A549 (cell line): Measurements from ENCODE around the gene USP54. TPM values are rescaled to one million over a fixed set of nuclear protein-coding genes. Genes with fewer than 3 reads are reported as not detected.

ENCODE experiments used
- ATAC-seq, 2 experiments: fragments of 200-7000 bp in 1 of 2; fragments of >200 bp in 1 of 2; cut with Nextera tagmentation in 1 of 2; cut with Tn5 transposase in 1 of 2; 3 replicates each; pipeline versions ENCODE4 v1.8.0 to v1.9.1; 2018 to 2020; ENCODE audit warnings: mild to moderate bottlenecking in 1 of 2, moderate library complexity in 1 of 2
- CTCF ChIA-PET: fragments of 300-600 bp; sonication (Branson Sonifier 250); formaldehyde crosslinking; extraction: SDS; loops from one replicate; lab custom pipeline; 2021; ENCODE audit warnings: antibody characterized with exemption, inconsistent platforms; lab: Yijun Ruan, JAX
- POLR2A ChIA-PET: fragments of 350-600 bp; formaldehyde crosslinking; extraction: SDS; loops from one replicate; lab custom pipeline; 2021; ENCODE audit warnings: antibody characterized with exemption, inconsistent platforms; lab: Yijun Ruan, JAX
- DNase-seq, 2 experiments: peaks; one replicate each; pipeline versions ENCODE4 v3.0.0 to v3.0.0-alpha.2; 2011 to 2016; ENCODE audit warnings: low read depth in 1 of 2, low spot score in 1 of 2
- FAIRE-seq: peaks from 2 replicates; lab custom pipeline; 2011; peaks lifted over from hg19 to GRCh38; lab: Jason Lieb, UNC
- H3K27ac ChIP-seq, 2 experiments: fragments of >200 bp; sonication (Bioruptor Twin); formaldehyde crosslinking; 3 replicates each; pipeline ENCODE4 v1.5.1; 2016 to 2017
- H3K4me1 ChIP-seq: fragments of >200 bp; sonication (Bioruptor Twin); formaldehyde crosslinking; 3 replicates; pipeline ENCODE4 v1.6.1; 2016
- H3K4me2 ChIP-seq: fragments of >200 bp; sonication (Bioruptor Twin); formaldehyde crosslinking; 3 replicates; pipeline ENCODE4 v1.6.1; 2016
- H3K4me3 ChIP-seq: fragments of >200 bp; sonication (Bioruptor Twin); formaldehyde crosslinking; 3 replicates; pipeline ENCODE4 v1.5.1; 2016
- H3K9me3 ChIP-seq: fragments of >200 bp; sonication (Bioruptor Twin); formaldehyde crosslinking; 3 replicates; pipeline ENCODE4 v1.6.1; 2016
- CHD4 ChIP-seq: fragments of 200-600 bp; sonication (generic); IDR thresholded peaks from 2 replicates; pipeline ENCODE4 v1.6.1; 2016; ENCODE audit warnings: antibody characterized with exemption, mild to moderate bottlenecking, borderline replicate concordance
- EHMT2 ChIP-seq: fragments of 200-600 bp; sonication (generic); IDR thresholded peaks from 2 replicates; pipeline ENCODE4 v1.6.1; 2016; ENCODE audit warnings: antibody characterized with exemption, low read depth, mild to moderate bottlenecking, moderate library complexity
- ESRRA ChIP-seq: fragments of 150-350 bp; IDR thresholded peaks from 2 replicates; pipeline ENCODE4 v1.6.1; 2014; ENCODE audit warnings: mild to moderate bottlenecking, low read length, borderline replicate concordance
- GATA3 ChIP-seq: IDR thresholded peaks from 2 replicates; pipeline ENCODE4 v1.6.1; 2012; ENCODE audit warnings: borderline replicate concordance
- JUN ChIP-seq, 2 experiments: fragments of >200 bp; sonication (Bioruptor Twin); formaldehyde crosslinking; IDR thresholded peaks; 2 replicates in 1 of 2; 3 replicates in 1 of 2; pipeline ENCODE4 v1.6.1; 2016 to 2017
- JUNB ChIP-seq: fragments of >200 bp; sonication (Bioruptor Twin); formaldehyde crosslinking; IDR thresholded peaks from 2 replicates; pipeline ENCODE4 v1.6.1; 2016
- MAZ ChIP-seq: fragments of 150-350 bp; IDR thresholded peaks from 2 replicates; pipeline ENCODE4 v1.6.1; 2014; ENCODE audit warnings: antibody characterized with exemption, low read depth, low read length, borderline replicate concordance
- PHF8 ChIP-seq: fragments of 200-600 bp; sonication (generic); IDR thresholded peaks from 2 replicates; pipeline ENCODE4 v1.6.1; 2016; ENCODE audit warnings: low read depth, mild to moderate bottlenecking, antibody characterized with exemption, moderate library complexity, borderline replicate concordance
- POLR2A ChIP-seq: IDR thresholded peaks from 2 replicates; pipeline ENCODE4 v1.6.1; 2012; ENCODE audit warnings: mild to moderate bottlenecking, low read length
- POLR2AphosphoS2 ChIP-seq: conservative IDR thresholded peaks from 2 replicates; pipeline ENCODE4 v1.6.1; 2012; ENCODE audit warnings: low read length, improper control_type of control experiment, inconsistent platforms
- RNF2 ChIP-seq: fragments of 200-600 bp; sonication (generic); IDR thresholded peaks from 2 replicates; pipeline ENCODE4 v1.6.1; 2016; ENCODE audit warnings: low read depth, mild to moderate bottlenecking, antibody characterized with exemption, moderate library complexity, borderline replicate concordance
- TP53 ChIP-seq: fragments of 250-450 bp; sonication (Bioruptor Pico); IDR thresholded peaks from 2 replicates; pipeline ENCODE4 v1.5.0; 2021; ENCODE audit warnings: mild to moderate bottlenecking, moderate library complexity
- WGBS: methylation state at CpG from one replicate; pipeline ENCODE4 v1.1.6; 2017; ENCODE audit errors: missing lambda C conversion rate; 5-methylcytosine and 5-hydroxymethylcytosine counted together
- polyA plus RNA-seq, 4 experiments: library from polyadenylated mRNA; depleted of rRNA in 3 of 4; stranded (reverse); fragments of >200 nt; fragmentation: RNase III in 1 of 4; extraction: RNeasy Plus Mini Kit Qiagen cat#74134 plus additional on column Dnase treatment in 1 of 4; gene quantifications; 2 replicates in 3 of 4; 3 replicates in 1 of 4; pipeline ENCODE4 v1.2.3, GENCODE V29; 2011 to 2017
- TF ChIP-seq, protein P1 (sequence below): IDR thresholded peaks from 2 replicates; pipeline ENCODE4 v1.6.1; 2012
- TF ChIP-seq, protein P2 (sequence below): fragments of 150-350 bp; IDR thresholded peaks from 2 replicates; pipeline ENCODE4 v1.6.1; 2014; ENCODE audit warnings: low read depth, mild to moderate bottlenecking, low read length
- TF ChIP-seq, protein P3 (sequence below): fragments of >200 bp; sonication (Bioruptor Twin); formaldehyde crosslinking; IDR thresholded peaks from 3 replicates; pipeline ENCODE4 v1.6.1; 2016

USP54 gene
- polyA plus RNA-seq, 2 of the 4 experiments (the other 2 are of a cell fraction) = 8.8 to 32.5 TPM

DNA sequence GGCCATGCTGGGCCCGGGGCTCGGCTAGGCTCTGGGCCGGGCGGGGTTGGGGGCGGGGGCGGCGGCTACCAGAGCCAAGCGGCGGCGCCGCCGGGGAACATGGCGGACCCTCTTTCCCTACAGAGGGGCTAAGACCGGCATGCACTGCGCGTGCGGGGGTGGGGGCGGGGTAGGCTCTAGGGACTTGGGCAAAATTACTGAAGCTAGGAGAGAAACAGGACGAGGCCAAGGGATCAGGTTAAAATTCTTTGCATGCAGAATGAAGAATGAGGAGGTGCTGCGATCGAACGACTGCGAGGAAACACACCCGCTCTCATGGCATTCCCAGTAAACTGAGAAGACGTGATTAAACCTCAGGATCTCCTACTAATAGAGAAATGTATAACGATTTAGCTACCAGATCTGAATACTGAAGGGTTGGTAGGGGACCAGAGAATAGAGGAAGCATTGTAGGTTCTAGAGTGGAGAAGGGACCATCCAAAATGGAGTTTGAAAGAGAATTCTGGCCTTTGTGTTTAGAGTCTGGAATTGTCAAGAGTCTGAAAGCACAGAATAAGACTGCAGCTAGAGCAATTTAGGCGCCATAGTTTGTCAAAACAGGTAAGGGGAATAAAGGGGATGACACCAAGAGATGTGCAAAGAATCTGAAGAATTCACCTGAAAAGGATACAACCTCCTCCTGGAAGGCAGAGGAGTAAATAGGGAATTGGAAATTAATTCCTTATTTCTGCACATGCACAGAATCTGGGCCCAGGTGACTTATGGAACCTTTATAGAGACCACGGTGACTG, 95.1 kb downstream of the USP54 start, which contains the start of gene PPP3CB:
Gene PPP3CB, minus strand, starts transcription at position 141 of the 791 bp plus-strand sequence. Its CDS starts 135 bp downstream, at position 6.
- TF ChIP-seq, protein P1, sequence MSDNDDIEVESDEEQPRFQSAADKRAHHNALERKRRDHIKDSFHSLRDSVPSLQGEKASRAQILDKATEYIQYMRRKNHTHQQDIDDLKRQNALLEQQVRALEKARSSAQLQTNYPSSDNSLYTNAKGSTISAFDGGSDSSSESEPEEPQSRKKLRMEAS = peak; percentile 60
- 0 out of 2 replicates have a peak, but pooled peaks have one; percentile 52 for TF ChIP-seq MAZ
- TF ChIP-seq JUNB = no peak
- TF ChIP-seq JUN (IDR thresholded peaks at IDR 0.05) = peak in 1 of 2 experiments; percentile 23
- H3K4me3 ChIP-seq = peak within 1 kb of the TSS; percentile 77
- ChIA-PET POLR2A (interaction anchor here (0.5 to 1.7 kb wide), 17 partner anchors 15 to 285 kb away, joined by 3 to 10 read pairs (median 4); partner anchors contain the start of genes ANXA7, CFAP70, CHCHD1 and DNAJC9), CTCF (interaction anchor here (0.7 to 1.9 kb wide), 4 partner anchors 18 to 148 kb away, joined by 3 to 6 read pairs (median 3); no protein-coding TSS in a partner anchor)
- peak; percentile 86 to 96 for DNase-seq
- H3K4me1 ChIP-seq = peaks cover 21% of the 10 kb centered on the region; the same call in 2 of the 3 replicates
- H3K9me3 ChIP-seq = no peaks in the 10 kb centered on the region
- WGBS = 9% methylated on average over 10 of the region's 28 CpGs
- no peak for FAIRE-seq
- H3K27ac ChIP-seq = peak within 1 kb of the TSS; percentile 90 to 91
- ATAC-seq = peak; percentile 90 to 93
- H3K4me2 ChIP-seq = peak within 1 kb of the TSS; percentile 93

DNA sequence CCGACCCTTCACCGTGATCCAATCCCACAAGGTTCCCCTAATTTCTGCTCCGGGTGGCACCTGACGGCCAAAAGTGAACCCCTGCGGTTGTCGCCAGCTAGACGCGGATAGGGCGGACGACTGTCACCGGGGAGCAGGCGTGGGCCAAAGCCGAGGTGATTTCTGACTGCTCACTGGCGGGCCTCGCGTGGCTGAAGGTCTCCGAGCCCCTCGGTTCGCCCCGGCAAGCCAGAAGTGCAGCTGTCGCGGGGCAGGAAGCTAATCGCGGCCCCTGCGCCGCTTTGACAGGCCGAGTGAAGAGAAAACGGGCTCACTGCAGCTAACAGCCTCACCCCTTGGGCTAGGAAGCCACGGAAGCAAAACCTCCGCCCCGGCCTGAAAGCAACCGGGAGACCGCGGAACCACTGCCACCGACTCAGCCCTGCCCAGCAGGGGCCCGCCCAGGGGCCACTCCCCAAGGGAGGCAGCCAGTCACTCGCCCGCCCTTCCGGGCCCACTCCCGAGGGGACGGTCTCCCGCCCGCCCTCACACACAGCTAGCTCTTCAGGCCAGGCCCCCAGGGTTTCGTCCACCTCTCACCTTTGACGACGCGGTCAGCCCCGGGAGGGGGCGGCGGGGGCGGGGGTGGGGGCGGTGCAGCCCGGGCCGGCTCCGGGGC, 95.8 kb downstream of the USP54 start:
- H3K4me3 ChIP-seq = peak overlapping the region; percentile 77
- DNase-seq = peak; percentile 81 to 92
- H3K4me1 ChIP-seq = peaks cover 21% of the 10 kb centered on the region; the same call in 2 of the 3 replicates
- peak; percentile 96 to 97 for ATAC-seq
- TF ChIP-seq TP53 (CRISPR knock-in tag) = no peak
- TF ChIP-seq GATA3 = no peak
- TF ChIP-seq JUN (IDR thresholded peaks at IDR 0.05) = peak; percentile 82 to 95; a peak in 3 of 5 replicates
- no peak for TF ChIP-seq ESRRA
- TF ChIP-seq POLR2A = peak; percentile 80
- TF ChIP-seq RNF2 = no peak
- no peak for TF ChIP-seq EHMT2
- TF ChIP-seq PHF8 = peak; percentile 94
- no peak for FAIRE-seq
- peak overlapping the region; percentile 78 for H3K4me2 ChIP-seq
- ChIA-PET POLR2A (interaction anchor here (0.6 to 1.7 kb wide), 15 partner anchors 15 to 681 kb away, joined by 3 to 10 read pairs (median 4); partner anchors contain the start of genes ANXA7, CFAP70, CHCHD1 and DNAJC9), CTCF (interaction anchor here (0.7 to 1.5 kb wide), 2 partner anchors 19 to 34 kb away, joined by 3 read pairs; no protein-coding TSS in a partner anchor)
- no peaks in the 10 kb centered on the region for H3K9me3 ChIP-seq
- WGBS = 0% methylated on average over 14 of the region's 55 CpGs
- H3K27ac ChIP-seq = peak overlapping the region; percentile 90 to 91

DNA sequence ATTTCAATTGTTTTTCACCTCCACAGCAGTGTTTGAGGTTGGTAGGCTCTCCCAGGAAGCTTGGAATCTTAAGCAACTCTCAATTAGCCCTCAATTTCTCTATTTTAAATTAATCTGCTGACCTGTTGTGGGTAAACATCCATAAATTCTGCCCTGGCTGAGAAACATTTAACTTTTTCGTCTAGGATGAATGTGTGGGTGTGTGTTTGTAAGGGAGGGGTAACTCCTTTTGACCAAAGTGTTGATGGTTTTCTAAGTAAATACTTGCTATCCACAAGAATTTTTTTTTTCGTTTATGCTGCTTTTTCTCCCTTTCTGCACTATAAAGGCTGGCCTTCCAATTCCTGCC, 96.3 kb downstream of the USP54 start:
- Histone ChIP-seq H3K9me3 (no peaks in the 10 kb centered on the region), H3K27ac (peak overlapping the region; percentile 90 to 91)
- 0% methylated on average over 2 of the region's 2 CpGs for WGBS
- CTCF ChIA-PET = no interaction called here
- TF ChIP-seq, protein P2, sequence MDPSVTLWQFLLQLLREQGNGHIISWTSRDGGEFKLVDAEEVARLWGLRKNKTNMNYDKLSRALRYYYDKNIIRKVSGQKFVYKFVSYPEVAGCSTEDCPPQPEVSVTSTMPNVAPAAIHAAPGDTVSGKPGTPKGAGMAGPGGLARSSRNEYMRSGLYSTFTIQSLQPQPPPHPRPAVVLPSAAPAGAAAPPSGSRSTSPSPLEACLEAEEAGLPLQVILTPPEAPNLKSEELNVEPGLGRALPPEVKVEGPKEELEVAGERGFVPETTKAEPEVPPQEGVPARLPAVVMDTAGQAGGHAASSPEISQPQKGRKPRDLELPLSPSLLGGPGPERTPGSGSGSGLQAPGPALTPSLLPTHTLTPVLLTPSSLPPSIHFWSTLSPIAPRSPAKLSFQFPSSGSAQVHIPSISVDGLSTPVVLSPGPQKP = no peak
- TF ChIP-seq, protein P3, sequence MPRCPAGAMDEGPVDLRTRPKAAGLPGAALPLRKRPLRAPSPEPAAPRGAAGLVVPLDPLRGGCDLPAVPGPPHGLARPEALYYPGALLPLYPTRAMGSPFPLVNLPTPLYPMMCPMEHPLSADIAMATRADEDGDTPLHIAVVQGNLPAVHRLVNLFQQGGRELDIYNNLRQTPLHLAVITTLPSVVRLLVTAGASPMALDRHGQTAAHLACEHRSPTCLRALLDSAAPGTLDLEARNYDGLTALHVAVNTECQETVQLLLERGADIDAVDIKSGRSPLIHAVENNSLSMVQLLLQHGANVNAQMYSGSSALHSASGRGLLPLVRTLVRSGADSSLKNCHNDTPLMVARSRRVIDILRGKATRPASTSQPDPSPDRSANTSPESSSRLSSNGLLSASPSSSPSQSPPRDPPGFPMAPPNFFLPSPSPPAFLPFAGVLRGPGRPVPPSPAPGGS = no peak
- TF ChIP-seq POLR2AphosphoS2 = no peak
- no peak for TF ChIP-seq POLR2A
- no peak for TF ChIP-seq CHD4
- TF ChIP-seq, all 56 proteins: peak for 0
- H3K4me1 ChIP-seq = peaks cover 21% of the 10 kb centered on the region; the same call in 2 of the 3 replicates
- H3K4me3 ChIP-seq = peak overlapping the region; percentile 77
- DNase-seq (peak in 1 of 2 experiments; percentile 6), FAIRE-seq (no peak), ATAC-seq (no peak)
- POLR2A ChIA-PET = interaction anchor here (0.6 to 1.7 kb wide), 6 partner anchors 76 to 681 kb away, joined by 4 to 10 read pairs (median 4); partner anchors contain the start of gene ANXA7
- H3K4me2 ChIP-seq = peak overlapping the region; percentile 78
